ENCODE measurements around the gene PCF11. TPM values are rescaled to one million over a fixed set of nuclear protein-coding genes. Genes with fewer than 3 reads are reported as not detected.

Gene PCF11
- total RNA-seq, 1 experiment from 2014 or later = 77.5 TPM

DNA sequence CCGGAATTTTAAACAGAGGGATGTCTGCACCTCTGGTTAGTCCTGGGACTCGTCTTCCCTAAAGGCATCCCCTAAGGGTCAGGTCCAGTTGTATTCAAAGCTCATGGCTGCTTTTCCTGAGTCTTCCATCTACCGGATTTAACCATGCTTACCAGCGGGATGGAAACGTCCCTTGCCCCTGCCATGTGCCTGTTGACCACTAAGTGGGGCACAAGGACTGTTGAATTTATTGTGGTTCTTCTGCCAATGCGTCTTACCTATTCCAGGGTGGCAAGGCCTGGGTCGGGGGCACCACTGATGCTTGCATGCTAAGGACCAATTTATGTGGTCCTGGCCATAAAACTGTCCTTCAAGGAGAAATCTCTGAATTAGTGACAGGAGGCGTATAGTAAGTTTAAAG is 62.2 kb downstream of the PCF11 start:
- BruUV-seq (replicated peaks) = no TSS peak
- Histone ChIP-seq H3K4me3 (ENCODE audit: low read depth, low read length, poor library complexity, severe bottlenecking) (no peak overlapping the region), H3K9me3 (ENCODE audit: low read depth, low read length, poor library complexity, severe bottlenecking) (no peaks in the 10 kb centered on the region), H3K27ac (ENCODE audit: low read depth, low read length, poor library complexity, severe bottlenecking) (no peak overlapping the region), H3K27me3 (replicated peaks; ENCODE audit: insufficient read depth, low read depth, low read length, poor library complexity) (no peaks in the 10 kb centered on the region), H3K4me1 (ENCODE audit: insufficient read depth, low read length, poor library complexity, severe bottlenecking) (no peaks in the 10 kb centered on the region), H3K36me3 (ENCODE audit: insufficient read depth, low read length, poor library complexity, severe bottlenecking) (no peaks in the 10 kb centered on the region)
- ChIA-PET CTCF (interaction anchor here (1.1 kb wide), 1 partner anchor 601 kb away, joined by 4 read pairs; no protein-coding TSS in a partner anchor), POLR2A (ENCODE audit: low non-redundant PET) (no interaction called here)
- peak; percentile 37 for DNase-seq (ENCODE audit: low spot score)
- TF ChIP-seq, protein P1, sequence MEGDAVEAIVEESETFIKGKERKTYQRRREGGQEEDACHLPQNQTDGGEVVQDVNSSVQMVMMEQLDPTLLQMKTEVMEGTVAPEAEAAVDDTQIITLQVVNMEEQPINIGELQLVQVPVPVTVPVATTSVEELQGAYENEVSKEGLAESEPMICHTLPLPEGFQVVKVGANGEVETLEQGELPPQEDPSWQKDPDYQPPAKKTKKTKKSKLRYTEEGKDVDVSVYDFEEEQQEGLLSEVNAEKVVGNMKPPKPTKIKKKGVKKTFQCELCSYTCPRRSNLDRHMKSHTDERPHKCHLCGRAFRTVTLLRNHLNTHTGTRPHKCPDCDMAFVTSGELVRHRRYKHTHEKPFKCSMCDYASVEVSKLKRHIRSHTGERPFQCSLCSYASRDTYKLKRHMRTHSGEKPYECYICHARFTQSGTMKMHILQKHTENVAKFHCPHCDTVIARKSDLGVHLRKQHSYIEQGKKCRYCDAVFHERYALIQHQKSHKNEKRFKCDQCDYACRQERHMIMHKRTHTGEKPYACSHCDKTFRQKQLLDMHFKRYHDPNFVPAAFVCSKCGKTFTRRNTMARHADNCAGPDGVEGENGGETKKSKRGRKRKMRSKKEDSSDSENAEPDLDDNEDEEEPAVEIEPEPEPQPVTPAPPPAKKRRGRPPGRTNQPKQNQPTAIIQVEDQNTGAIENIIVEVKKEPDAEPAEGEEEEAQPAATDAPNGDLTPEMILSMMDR (conservative IDR thresholded peaks at IDR 0.05; ENCODE audit: low read depth, low read length) = peak; percentile 55
- no peak for TF ChIP-seq EZH2 (IDR thresholded peaks at IDR 0.05; ENCODE audit: borderline replicate concordance, low read depth, low read length, poor library complexity, severe bottlenecking)
- intact Hi-C loops (cut with micrococcal nuclease; ENCODE audit: unreplicated experiment) = no loop called here

DNA sequence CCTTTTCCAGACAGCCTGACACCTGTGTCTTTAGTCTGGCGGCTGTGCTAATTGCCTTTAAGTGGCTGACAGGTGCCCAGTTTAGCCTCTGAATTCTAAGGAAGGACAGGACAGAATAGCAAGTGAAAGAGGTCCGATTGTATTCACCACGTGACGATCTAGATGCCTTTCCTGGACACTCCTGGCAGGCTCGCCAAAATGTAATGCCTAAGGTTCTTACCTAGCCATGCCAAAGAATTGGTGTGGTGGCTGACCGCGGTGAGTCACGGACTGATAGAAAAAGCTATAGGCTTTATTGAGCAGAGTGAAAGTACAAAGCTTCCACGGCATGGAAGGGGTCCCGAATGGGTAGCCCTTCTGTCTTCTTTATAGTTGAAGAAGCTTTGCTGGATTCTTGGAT is 63.3 kb downstream of the PCF11 start:
- TF ChIP-seq EZH2 (IDR thresholded peaks at IDR 0.05; ENCODE audit: borderline replicate concordance, low read depth, low read length, poor library complexity, severe bottlenecking) = no peak
- TF ChIP-seq, protein P1 (conservative IDR thresholded peaks at IDR 0.05; ENCODE audit: low read depth, low read length) = no peak
- no peaks in the 10 kb centered on the region for H3K36me3 ChIP-seq (ENCODE audit: insufficient read depth, low read length, poor library complexity, severe bottlenecking)
- H3K9me3 ChIP-seq (ENCODE audit: low read depth, low read length, poor library complexity, severe bottlenecking) = no peaks in the 10 kb centered on the region
- no peak overlapping the region for H3K27ac ChIP-seq (ENCODE audit: low read depth, low read length, poor library complexity, severe bottlenecking)
- intact Hi-C loops (cut with micrococcal nuclease; ENCODE audit: unreplicated experiment) = no loop called here
- no peak for DNase-seq (ENCODE audit: low spot score)
- CTCF ChIA-PET = interaction anchor here (1.3 kb wide), 1 partner anchor 30 kb away, joined by 3 read pairs; no protein-coding TSS in a partner anchor
- POLR2A ChIA-PET (ENCODE audit: low non-redundant PET) = no interaction called here
- no peaks in the 10 kb centered on the region for H3K4me1 ChIP-seq (ENCODE audit: insufficient read depth, low read length, poor library complexity, severe bottlenecking)
- no peak overlapping the region for H3K4me3 ChIP-seq (ENCODE audit: low read depth, low read length, poor library complexity, severe bottlenecking)
- no peaks in the 10 kb centered on the region for H3K27me3 ChIP-seq (replicated peaks; ENCODE audit: insufficient read depth, low read depth, low read length, poor library complexity)
- BruUV-seq (replicated peaks) = no TSS peak

DNA sequence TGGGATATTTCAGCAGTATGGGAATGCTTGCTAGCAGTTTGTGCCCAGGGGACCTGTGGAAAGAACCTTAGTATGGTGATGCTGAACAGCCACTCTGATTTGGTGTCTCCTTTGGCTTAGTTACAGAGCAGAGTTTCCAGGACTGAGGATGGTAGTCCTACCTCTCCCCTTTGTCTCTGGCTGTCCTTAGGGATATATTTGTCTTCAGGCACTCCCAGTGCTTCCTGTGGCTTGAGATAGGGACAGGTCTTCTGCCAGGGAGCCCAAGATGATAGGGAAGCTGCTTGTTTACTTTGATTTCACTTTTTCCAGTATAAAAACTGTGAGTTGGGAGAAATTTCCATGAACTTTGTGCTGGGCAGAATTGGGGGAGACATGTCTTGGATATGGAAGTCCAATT is 64.8 kb downstream of the PCF11 start:
- CTCF ChIA-PET = interaction anchor here (1.3 kb wide), 1 partner anchor 28 kb away, joined by 3 read pairs; no protein-coding TSS in a partner anchor
- H3K9me3 ChIP-seq (ENCODE audit: low read depth, low read length, poor library complexity, severe bottlenecking) = no peaks in the 10 kb centered on the region
- no peak overlapping the region for H3K27ac ChIP-seq (ENCODE audit: low read depth, low read length, poor library complexity, severe bottlenecking)
- no TSS peak for BruUV-seq (replicated peaks)
- no peak for TF ChIP-seq EZH2 (IDR thresholded peaks at IDR 0.05; ENCODE audit: borderline replicate concordance, low read depth, low read length, poor library complexity, severe bottlenecking)
- TF ChIP-seq, protein P1 (conservative IDR thresholded peaks at IDR 0.05; ENCODE audit: low read depth, low read length) = no peak
- POLR2A ChIA-PET (ENCODE audit: low non-redundant PET) = no interaction called here
- no peaks in the 10 kb centered on the region for H3K4me1 ChIP-seq (ENCODE audit: insufficient read depth, low read length, poor library complexity, severe bottlenecking)
- DNase-seq (ENCODE audit: low spot score) = no peak
- intact Hi-C loops (cut with micrococcal nuclease; ENCODE audit: unreplicated experiment) = no loop called here
- H3K36me3 ChIP-seq (ENCODE audit: insufficient read depth, low read length, poor library complexity, severe bottlenecking) = no peaks in the 10 kb centered on the region
- no peaks in the 10 kb centered on the region for H3K27me3 ChIP-seq (replicated peaks; ENCODE audit: insufficient read depth, low read depth, low read length, poor library complexity)
- no peak overlapping the region for H3K4me3 ChIP-seq (ENCODE audit: low read depth, low read length, poor library complexity, severe bottlenecking)
